HepG2 (cell line): Measurements from ENCODE around the gene FLAD1. TPM values are rescaled to one million over a fixed set of nuclear protein-coding genes. Genes with fewer than 3 reads are reported as not detected.

Experiments used
- ARID5B ChIP-seq: IDR thresholded peaks from 2 replicates; pipeline ENCODE4 v1.4.0; 2020; ENCODE audit warnings: mild to moderate bottlenecking, missing genetic modification reagents
- BRF2 ChIP-seq: sonication (generic); formaldehyde crosslinking; IDR thresholded peaks from 2 replicates; pipeline ENCODE4 v1.8.1; 2022; ENCODE audit warnings: mild to moderate bottlenecking, missing genetic modification reagents
- CENPT ChIP-seq: sonication (generic); formaldehyde crosslinking; IDR thresholded peaks from 2 replicates; pipeline ENCODE4 v1.8.0; 2022; ENCODE audit warnings: low read depth, mild to moderate bottlenecking, moderate library complexity, missing genetic modification reagents
- CREB1 ChIP-seq, 2 experiments: fragments of 450-650 bp in 1 of 2; IDR thresholded peaks; 2 replicates each; pipeline ENCODE4 v1.6.1; 2016 to 2017; ENCODE audit warnings: control low read depth in 1 of 2, mild to moderate bottlenecking in 1 of 2, missing compliant biosample characterization in 1 of 2, missing genetic modification characterization in 1 of 2
- HDAC6 ChIP-seq: fragments of 200-600 bp; sonication (generic); IDR thresholded peaks from 2 replicates; pipeline ENCODE4 v1.7.0; 2017; ENCODE audit warnings: mild to moderate bottlenecking, antibody characterized with exemption, low read length, low read depth
- KLF13 ChIP-seq: sonication (generic); formaldehyde crosslinking; IDR thresholded peaks from 2 replicates; pipeline ENCODE4 v1.4.0; 2020; ENCODE audit warnings: mild to moderate bottlenecking, missing genetic modification reagents
- MAFG ChIP-seq: sonication (generic); formaldehyde crosslinking; IDR thresholded peaks from 2 replicates; pipeline ENCODE4 v1.5.1; 2020; ENCODE audit warnings: mild to moderate bottlenecking, missing genetic modification reagents
- PCBP1 ChIP-seq: fragments of 200-400 bp; formaldehyde crosslinking; IDR thresholded peaks from 2 replicates; pipeline ENCODE4 v1.6.1; 2017; ENCODE audit warnings: mild to moderate bottlenecking, low read depth, low read length, borderline replicate concordance
- SCMH1 ChIP-seq: sonication (generic); formaldehyde crosslinking; IDR thresholded peaks from 2 replicates; pipeline ENCODE4 v1.9.0; 2021; ENCODE audit warnings: missing genetic modification reagents, mild to moderate bottlenecking, borderline replicate concordance
- ZMYM4 ChIP-seq: sonication (generic); formaldehyde crosslinking; IDR thresholded peaks from 2 replicates; pipeline ENCODE4 v1.8.1; 2023; ENCODE audit warnings: mild to moderate bottlenecking, missing genetic modification reagents
- ZNF251 ChIP-seq: sonication (generic); formaldehyde crosslinking; IDR thresholded peaks from 2 replicates; pipeline ENCODE4 v1.9.0; 2021; ENCODE audit warnings: mild to moderate bottlenecking, missing genetic modification reagents
- ZNF318 ChIP-seq: sonication (generic); formaldehyde crosslinking; IDR thresholded peaks from 2 replicates; pipeline ENCODE4 v1.4.0; 2020; ENCODE audit warnings: mild to moderate bottlenecking, missing genetic modification reagents
- ZNF430 ChIP-seq: sonication (generic); formaldehyde crosslinking; IDR thresholded peaks from 2 replicates; pipeline ENCODE4 v1.9.0; 2021; ENCODE audit warnings: mild to moderate bottlenecking, missing genetic modification reagents
- ZNF816 ChIP-seq: sonication (generic); formaldehyde crosslinking; IDR thresholded peaks from 2 replicates; pipeline ENCODE4 v1.8.0; 2022; ENCODE audit warnings: missing genetic modification reagents, mild to moderate bottlenecking, borderline replicate concordance
- polyA plus RNA-seq, 8 experiments: library from polyadenylated mRNA; depleted of rRNA in 3 of 8; stranded (reverse) in 7 of 8; unstranded in 1 of 8; fragments of >200 nt; fragmentation: Illumina TruSeq in 4 of 8; extraction: Trizol in 4 of 8; gene quantifications; 2 replicates each; pipeline versions ENCODE4 v1.2.1 to v1.2.3, GENCODE V29; 2011 to 2016; ENCODE audit warnings: low read depth in 4 of 8, missing spikeins in 1 of 8, mixed read lengths in 1 of 8; ENCODE audit not compliant: insufficient read depth in 1 of 8
- total RNA-seq, 5 experiments: library from RNA; depleted of rRNA; stranded (reverse); fragments of >200 nt; fragmentation: Illumina TruSeq; extraction: Trizol; gene quantifications; 2 replicates each; pipeline ENCODE4 v1.2.3, GENCODE V29; 2016; ENCODE audit warnings: low read depth in 1 of 5

FLAD1 gene
- total and polyA plus RNA-seq, 2 of the 13 experiments (the other 11 are each of a cell fraction or from before 2014, with no cell fraction given): 25.9 to 32.8 TPM

- TF ChIP-seq ARID5B (CRISPR knock-in tag) (peak; percentile 76; the same call in 1 of the 2 replicates), CREB1 (IDR thresholded peaks at IDR 0.05) (peak; percentile 49), CREB1 (CRISPR knock-in tag; IDR thresholded peaks at IDR 0.05) (peak; percentile 48; the same call in 1 of the 2 replicates), SCMH1 (CRISPR knock-in tag) (no peak), HDAC6 (no peak), CENPT (CRISPR knock-in tag) (no peak), MAFG (CRISPR knock-in tag) (no peak), BRF2 (peak; percentile 59; the same call in 1 of the 2 replicates), ZNF816 (CRISPR knock-in tag) (peak; percentile 68; the same call in 1 of the 2 replicates), ZNF251 (CRISPR knock-in tag) (no peak), ZMYM4 (CRISPR knock-in tag) (peak; percentile 50; the same call in 1 of the 2 replicates), PCBP1 (peak; percentile 95), KLF13 (CRISPR knock-in tag) (no peak), ZNF318 (CRISPR knock-in tag) (peak; percentile 80; the same call in 1 of the 2 replicates), ZNF430 (CRISPR knock-in tag) (peak; percentile 74)
These were observed 17.7 kb downstream of the FLAD1 start (continued) for GRCh38 chr1:155000726-155001424.
